HG03460 (cell line): ENCODE data around the gene MASP1.
"Not testable (repeated sequence)": the region's sequence is repeated elsewhere in the genome, so short reads cannot be mapped to it uniquely, and the experiment has no call there.

Experiments used
- ATAC-seq: cut with Tn5 transposase; IDR thresholded peaks from one replicate; pipeline ENCODE4 v1.9.1; 2021; ENCODE audit not compliant: unreplicated experiment

MASP1 gene

GRCh38 chr3:187228740-187229139, 62.8 kb downstream of the MASP1 start:
- no peak for ATAC-seq

- ATAC-seq, result no peak
Observed at GRCh38 chr3:187227658-187228258, 63.8 kb downstream of the MASP1 start.

- ATAC-seq, result no peak
Observed at GRCh38 chr3:187223799-187224198, 67.7 kb downstream of the MASP1 start.

GRCh38 chr3:187222801-187223200, 68.7 kb downstream of the MASP1 start:
- no peak for ATAC-seq

GRCh38 chr3:187215460-187215859, 76.1 kb downstream of the MASP1 start:
- no peak for ATAC-seq

GRCh38 chr3:187213616-187214015, 77.9 kb downstream of the MASP1 start:
- no peak for ATAC-seq

- no peak for ATAC-seq
Observed at GRCh38 chr3:187212705-187213104, 78.8 kb downstream of the MASP1 start.

- ATAC-seq, result no peak
Observed at GRCh38 chr3:187212196-187212545, 79.4 kb downstream of the MASP1 start.

- ATAC-seq, result no peak
Observed at GRCh38 chr3:187211532-187212195, 79.9 kb downstream of the MASP1 start.

GRCh38 chr3:187210545-187211327, 80.8 kb downstream of the MASP1 start:
- peak; percentile 99 for ATAC-seq

- no peak for ATAC-seq
Observed at GRCh38 chr3:187210091-187210490, 81.4 kb downstream of the MASP1 start.

GRCh38 chr3:187209491-187209890, 82.0 kb downstream of the MASP1 start:
- no peak for ATAC-seq

GRCh38 chr3:187208159-187208558, 83.4 kb downstream of the MASP1 start:
- ATAC-seq, result no peak

GRCh38 chr3:187207624-187208023, 83.9 kb downstream of the MASP1 start:
- ATAC-seq, result no peak

- ATAC-seq, result no peak
Observed at GRCh38 chr3:187207062-187207461, 84.5 kb downstream of the MASP1 start.

- ATAC-seq, result no peak
Observed at GRCh38 chr3:187205683-187206082, 85.9 kb downstream of the MASP1 start.

- not testable (repeated sequence) for ATAC-seq
Observed at GRCh38 chr3:187199463-187200050, 92.0 kb downstream of the MASP1 start.

- no peak for ATAC-seq
Observed at GRCh38 chr3:187198490-187198889, 93.0 kb downstream of the MASP1 start.

GRCh38 chr3:187197335-187197649, 94.2 kb downstream of the MASP1 start, which contains the start of gene RTP1:
Gene RTP1 (plus strand): TSS chr3:187197486. CDS start chr3:187197516, 30 bp downstream.
- no peak for ATAC-seq

GRCh38 chr3:187196573-187197334, 94.8 kb downstream of the MASP1 start:
- no peak for ATAC-seq

- ATAC-seq, result no peak
Observed at GRCh38 chr3:187193181-187193580, 98.4 kb downstream of the MASP1 start.
